HepG2 (cell line): ENCODE data around the gene CMIP. TPM values are rescaled to one million over a fixed set of nuclear protein-coding genes. Genes with fewer than 3 reads are reported as not detected.

ENCODE experiments used
- E2F2 ChIP-seq: sonication (generic); formaldehyde crosslinking; IDR thresholded peaks from 2 replicates; pipeline ENCODE4 v1.4.0; 2020; ENCODE audit warnings: missing genetic modification reagents, borderline replicate concordance
- ELF1 ChIP-seq: sonication (generic); formaldehyde crosslinking; IDR thresholded peaks from 2 replicates; pipeline ENCODE4 v1.4.0; 2020; ENCODE audit warnings: missing genetic modification reagents
- GABPA ChIP-seq, 2 experiments: IDR thresholded peaks; 2 replicates each; pipeline ENCODE4 v1.6.1; 2011 to 2016; ENCODE audit warnings: low read depth in 2 of 2, low read length in 1 of 2, missing biosample characterization in 1 of 2, missing genetic modification characterization in 1 of 2
- GLMP ChIP-seq: sonication (generic); formaldehyde crosslinking; IDR thresholded peaks from 2 replicates; pipeline ENCODE4 v1.9.0; 2021; ENCODE audit warnings: missing genetic modification reagents, mild to moderate bottlenecking, borderline replicate concordance
- HNF1B ChIP-seq: sonication (generic); formaldehyde crosslinking; IDR thresholded peaks from 2 replicates; pipeline ENCODE4 v1.5.1; 2020; ENCODE audit warnings: mild to moderate bottlenecking, moderate library complexity, missing genetic modification reagents
- KLF12 ChIP-seq: sonication (generic); formaldehyde crosslinking; IDR thresholded peaks from 2 replicates; pipeline ENCODE4 v1.4.0; 2020; ENCODE audit warnings: missing genetic modification reagents, borderline replicate concordance
- PRMT3 ChIP-seq: sonication (generic); formaldehyde crosslinking; IDR thresholded peaks from 2 replicates; pipeline ENCODE4 v1.8.1; 2022; ENCODE audit warnings: low read depth, mild to moderate bottlenecking, moderate library complexity, missing genetic modification reagents, borderline replicate concordance
- RARA ChIP-seq: IDR thresholded peaks from 2 replicates; pipeline ENCODE4 v1.6.1; 2016; ENCODE audit warnings: missing genetic modification reagents, missing compliant biosample characterization
- SRF ChIP-seq: IDR thresholded peaks from 2 replicates; pipeline ENCODE4 v1.6.1; 2011; ENCODE audit warnings: mild to moderate bottlenecking, low read depth, low read length, moderate library complexity
- ZFP1 ChIP-seq: IDR thresholded peaks from 2 replicates; pipeline ENCODE4 v1.6.1; 2016
- ZFY ChIP-seq: sonication (generic); formaldehyde crosslinking; IDR thresholded peaks from 2 replicates; pipeline ENCODE4 v1.4.0; 2020; ENCODE audit warnings: missing genetic modification reagents
- ZNF572 ChIP-seq: sonication (generic); formaldehyde crosslinking; IDR thresholded peaks from 2 replicates; pipeline ENCODE4 v1.5.1; 2020; ENCODE audit warnings: mild to moderate bottlenecking, missing genetic modification reagents
- ZNF605 ChIP-seq: sonication (generic); formaldehyde crosslinking; IDR thresholded peaks from 2 replicates; pipeline ENCODE4 v1.8.0; 2022; ENCODE audit warnings: mild to moderate bottlenecking, missing genetic modification reagents
- ZNF883 ChIP-seq: sonication (generic); formaldehyde crosslinking; IDR thresholded peaks from 2 replicates; pipeline ENCODE4 v1.5.1; 2020; ENCODE audit warnings: mild to moderate bottlenecking, missing genetic modification reagents; ENCODE audit errors: not compliant biosample characterization
- ZSCAN20 ChIP-seq: sonication (generic); formaldehyde crosslinking; IDR thresholded peaks from 2 replicates; pipeline ENCODE4 v1.4.0; 2020; ENCODE audit warnings: missing genetic modification reagents, mild to moderate bottlenecking, borderline replicate concordance
- ZSCAN22 ChIP-seq: sonication (generic); formaldehyde crosslinking; IDR thresholded peaks from 2 replicates; pipeline ENCODE4 v1.4.0; 2020; ENCODE audit warnings: mild to moderate bottlenecking, missing genetic modification reagents
- ZSCAN29 ChIP-seq: sonication (generic); formaldehyde crosslinking; conservative IDR thresholded peaks from 2 replicates; pipeline ENCODE4 v1.4.0; 2020; ENCODE audit warnings: mild to moderate bottlenecking, missing genetic modification reagents
- polyA plus RNA-seq, 8 experiments: library from polyadenylated mRNA; depleted of rRNA in 3 of 8; stranded (reverse) in 7 of 8; unstranded in 1 of 8; fragments of >200 nt; fragmentation: Illumina TruSeq in 4 of 8; extraction: Trizol in 4 of 8; gene quantifications; 2 replicates each; pipeline versions ENCODE4 v1.2.1 to v1.2.3, GENCODE V29; 2011 to 2016; ENCODE audit warnings: low read depth in 4 of 8, missing spikeins in 1 of 8, mixed read lengths in 1 of 8; ENCODE audit not compliant: insufficient read depth in 1 of 8
- total RNA-seq, 5 experiments: library from RNA; depleted of rRNA; stranded (reverse); fragments of >200 nt; fragmentation: Illumina TruSeq; extraction: Trizol; gene quantifications; 2 replicates each; pipeline ENCODE4 v1.2.3, GENCODE V29; 2016; ENCODE audit warnings: low read depth in 1 of 5
- TF ChIP-seq, protein P1 (sequence below): sonication (generic); formaldehyde crosslinking; IDR thresholded peaks from 2 replicates; pipeline ENCODE4 v1.4.0; 2020; ENCODE audit warnings: missing genetic modification reagents
- TF ChIP-seq, protein P2 (sequence below): sonication (generic); formaldehyde crosslinking; IDR thresholded peaks from 2 replicates; pipeline ENCODE4 v1.4.0; 2020; ENCODE audit warnings: mild to moderate bottlenecking, missing genetic modification reagents

CMIP gene
- total and polyA plus RNA-seq, 2 of the 13 experiments (the other 11 are each of a cell fraction or from before 2014, with no cell fraction given), result 10.9 to 18.1 TPM

GRCh38 chr16:81429045-81429521 is 15.5 kb upstream of the CMIP start (continued):
- TF ChIP-seq SRF, result no peak
- TF ChIP-seq ELF1 (CRISPR knock-in tag), result no peak
- no peak for TF ChIP-seq GABPA (IDR thresholded peaks at IDR 0.05; ENCODE audit: low read depth, low read length)
- no peak for TF ChIP-seq GABPA (CRISPR knock-in tag; IDR thresholded peaks at IDR 0.05; ENCODE audit: low read depth)
- no peak for TF ChIP-seq ZSCAN29
- no peak for TF ChIP-seq GLMP (CRISPR knock-in tag)
- TF ChIP-seq, protein P1, sequence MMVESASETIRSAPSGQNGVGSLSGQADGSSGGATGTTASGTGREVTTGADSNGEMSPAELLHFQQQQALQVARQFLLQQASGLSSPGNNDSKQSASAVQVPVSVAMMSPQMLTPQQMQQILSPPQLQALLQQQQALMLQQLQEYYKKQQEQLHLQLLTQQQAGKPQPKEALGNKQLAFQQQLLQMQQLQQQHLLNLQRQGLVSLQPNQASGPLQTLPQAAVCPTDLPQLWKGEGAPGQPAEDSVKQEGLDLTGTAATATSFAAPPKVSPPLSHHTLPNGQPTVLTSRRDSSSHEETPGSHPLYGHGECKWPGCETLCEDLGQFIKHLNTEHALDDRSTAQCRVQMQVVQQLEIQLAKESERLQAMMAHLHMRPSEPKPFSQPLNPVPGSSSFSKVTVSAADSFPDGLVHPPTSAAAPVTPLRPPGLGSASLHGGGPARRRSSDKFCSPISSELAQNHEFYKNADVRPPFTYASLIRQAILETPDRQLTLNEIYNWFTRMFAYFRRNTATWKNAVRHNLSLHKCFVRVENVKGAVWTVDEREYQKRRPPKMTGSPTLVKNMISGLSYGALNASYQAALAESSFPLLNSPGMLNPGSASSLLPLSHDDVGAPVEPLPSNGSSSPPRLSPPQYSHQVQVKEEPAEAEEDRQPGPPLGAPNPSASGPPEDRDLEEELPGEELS, result no peak
- TF ChIP-seq KLF12 (CRISPR knock-in tag), result no peak
- no peak for TF ChIP-seq ZSCAN22 (CRISPR knock-in tag)
- no peak for TF ChIP-seq ZFP1 (CRISPR knock-in tag)
- TF ChIP-seq PRMT3 (CRISPR knock-in tag), result no peak
- TF ChIP-seq ZNF883 (CRISPR knock-in tag), result no peak
- no peak for TF ChIP-seq ZSCAN20 (CRISPR knock-in tag)
- TF ChIP-seq, protein P2, sequence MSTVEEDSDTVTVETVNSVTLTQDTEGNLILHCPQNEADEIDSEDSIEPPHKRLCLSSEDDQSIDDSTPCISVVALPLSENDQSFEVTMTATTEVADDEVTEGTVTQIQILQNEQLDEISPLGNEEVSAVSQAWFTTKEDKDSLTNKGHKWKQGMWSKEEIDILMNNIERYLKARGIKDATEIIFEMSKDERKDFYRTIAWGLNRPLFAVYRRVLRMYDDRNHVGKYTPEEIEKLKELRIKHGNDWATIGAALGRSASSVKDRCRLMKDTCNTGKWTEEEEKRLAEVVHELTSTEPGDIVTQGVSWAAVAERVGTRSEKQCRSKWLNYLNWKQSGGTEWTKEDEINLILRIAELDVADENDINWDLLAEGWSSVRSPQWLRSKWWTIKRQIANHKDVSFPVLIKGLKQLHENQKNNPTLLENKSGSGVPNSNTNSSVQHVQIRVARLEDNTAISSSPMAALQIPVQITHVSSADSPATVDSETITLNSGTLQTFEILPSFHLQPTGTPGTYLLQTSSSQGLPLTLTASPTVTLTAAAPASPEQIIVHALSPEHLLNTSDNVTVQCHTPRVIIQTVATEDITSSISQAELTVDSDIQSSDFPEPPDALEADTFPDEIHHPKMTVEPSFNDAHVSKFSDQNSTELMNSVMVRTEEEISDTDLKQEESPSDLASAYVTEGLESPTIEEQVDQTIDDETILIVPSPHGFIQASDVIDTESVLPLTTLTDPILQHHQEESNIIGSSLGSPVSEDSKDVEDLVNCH (CRISPR knock-in tag), result no peak
- TF ChIP-seq HNF1B (CRISPR knock-in tag), result no peak
- no peak for TF ChIP-seq ZNF605 (CRISPR knock-in tag)
- no peak for TF ChIP-seq ZNF572
- no peak for TF ChIP-seq RARA (CRISPR knock-in tag)
- no peak for TF ChIP-seq E2F2
- no peak for TF ChIP-seq ZFY (CRISPR knock-in tag)
